ENCODE results near the gene SDC3.

DNA sequence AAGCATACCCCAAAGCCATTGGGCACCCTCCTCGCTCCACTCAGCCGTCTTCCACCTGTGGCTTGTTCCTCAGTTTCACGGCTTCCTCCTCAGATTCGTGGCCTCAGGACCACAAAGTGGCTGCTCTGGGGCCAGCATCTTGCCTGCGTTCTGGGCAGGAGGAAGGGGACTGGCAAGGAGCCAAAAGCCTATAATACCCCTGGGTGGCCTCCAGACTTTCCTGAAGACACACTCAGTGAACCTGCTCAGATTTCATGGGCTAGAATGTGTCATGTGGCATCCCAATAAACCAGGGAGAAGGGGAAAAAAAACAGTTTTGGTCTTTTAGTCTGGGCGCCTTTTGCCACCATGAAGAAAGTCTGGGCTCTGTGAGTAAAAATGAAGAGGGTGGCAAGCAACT, 62.0 kb downstream of the SDC3 start:
- TF ChIP-seq, protein P1, sequence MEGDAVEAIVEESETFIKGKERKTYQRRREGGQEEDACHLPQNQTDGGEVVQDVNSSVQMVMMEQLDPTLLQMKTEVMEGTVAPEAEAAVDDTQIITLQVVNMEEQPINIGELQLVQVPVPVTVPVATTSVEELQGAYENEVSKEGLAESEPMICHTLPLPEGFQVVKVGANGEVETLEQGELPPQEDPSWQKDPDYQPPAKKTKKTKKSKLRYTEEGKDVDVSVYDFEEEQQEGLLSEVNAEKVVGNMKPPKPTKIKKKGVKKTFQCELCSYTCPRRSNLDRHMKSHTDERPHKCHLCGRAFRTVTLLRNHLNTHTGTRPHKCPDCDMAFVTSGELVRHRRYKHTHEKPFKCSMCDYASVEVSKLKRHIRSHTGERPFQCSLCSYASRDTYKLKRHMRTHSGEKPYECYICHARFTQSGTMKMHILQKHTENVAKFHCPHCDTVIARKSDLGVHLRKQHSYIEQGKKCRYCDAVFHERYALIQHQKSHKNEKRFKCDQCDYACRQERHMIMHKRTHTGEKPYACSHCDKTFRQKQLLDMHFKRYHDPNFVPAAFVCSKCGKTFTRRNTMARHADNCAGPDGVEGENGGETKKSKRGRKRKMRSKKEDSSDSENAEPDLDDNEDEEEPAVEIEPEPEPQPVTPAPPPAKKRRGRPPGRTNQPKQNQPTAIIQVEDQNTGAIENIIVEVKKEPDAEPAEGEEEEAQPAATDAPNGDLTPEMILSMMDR (IDR thresholded peaks at IDR 0.05): no peak
- TF ChIP-seq POLR2A (IDR thresholded peaks at IDR 0.05): no peak

Measured in heart left ventricle (tissue), 13 donors.